ENCODE results near the gene LRRC3C.

DNA sequence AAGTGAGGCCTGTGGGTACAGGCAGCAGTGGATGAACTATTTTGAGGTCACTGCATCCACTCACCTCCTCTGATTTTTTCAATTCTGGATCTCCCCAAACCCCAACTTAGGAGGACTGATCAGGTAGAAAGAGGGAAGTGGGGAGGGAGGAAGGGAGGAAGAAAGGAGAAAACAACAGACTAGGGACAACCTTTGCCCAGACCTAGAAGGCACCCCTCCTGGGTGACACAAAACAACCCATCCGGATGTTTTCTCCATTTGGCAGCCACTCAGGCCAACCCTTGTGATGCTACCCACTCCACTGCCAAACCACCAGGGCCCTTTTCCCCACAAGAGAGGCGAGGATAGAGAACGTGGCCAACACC lies 2.9 kb upstream of the LRRC3C start:
- TF ChIP-seq EZH2 (IDR thresholded peaks at IDR 0.05) (no peak), EZH2phosphoT487 (IDR thresholded peaks at IDR 0.05) (no peak)
- TF ChIP-seq, protein P1, sequence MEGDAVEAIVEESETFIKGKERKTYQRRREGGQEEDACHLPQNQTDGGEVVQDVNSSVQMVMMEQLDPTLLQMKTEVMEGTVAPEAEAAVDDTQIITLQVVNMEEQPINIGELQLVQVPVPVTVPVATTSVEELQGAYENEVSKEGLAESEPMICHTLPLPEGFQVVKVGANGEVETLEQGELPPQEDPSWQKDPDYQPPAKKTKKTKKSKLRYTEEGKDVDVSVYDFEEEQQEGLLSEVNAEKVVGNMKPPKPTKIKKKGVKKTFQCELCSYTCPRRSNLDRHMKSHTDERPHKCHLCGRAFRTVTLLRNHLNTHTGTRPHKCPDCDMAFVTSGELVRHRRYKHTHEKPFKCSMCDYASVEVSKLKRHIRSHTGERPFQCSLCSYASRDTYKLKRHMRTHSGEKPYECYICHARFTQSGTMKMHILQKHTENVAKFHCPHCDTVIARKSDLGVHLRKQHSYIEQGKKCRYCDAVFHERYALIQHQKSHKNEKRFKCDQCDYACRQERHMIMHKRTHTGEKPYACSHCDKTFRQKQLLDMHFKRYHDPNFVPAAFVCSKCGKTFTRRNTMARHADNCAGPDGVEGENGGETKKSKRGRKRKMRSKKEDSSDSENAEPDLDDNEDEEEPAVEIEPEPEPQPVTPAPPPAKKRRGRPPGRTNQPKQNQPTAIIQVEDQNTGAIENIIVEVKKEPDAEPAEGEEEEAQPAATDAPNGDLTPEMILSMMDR (IDR thresholded peaks at IDR 0.05), result no peak

Measured in neural progenitor cell (in vitro differentiated cells).